Activated CD4-positive, CD25-positive, alpha-beta regulatory T cell (primary cell): ENCODE results near the gene EPOP.

Experiments
- DNase-seq, 4 experiments: peaks; one replicate each; lab custom pipeline; 2025; lab: John Stamatoyannopoulos, UW

EPOP gene

DNA sequence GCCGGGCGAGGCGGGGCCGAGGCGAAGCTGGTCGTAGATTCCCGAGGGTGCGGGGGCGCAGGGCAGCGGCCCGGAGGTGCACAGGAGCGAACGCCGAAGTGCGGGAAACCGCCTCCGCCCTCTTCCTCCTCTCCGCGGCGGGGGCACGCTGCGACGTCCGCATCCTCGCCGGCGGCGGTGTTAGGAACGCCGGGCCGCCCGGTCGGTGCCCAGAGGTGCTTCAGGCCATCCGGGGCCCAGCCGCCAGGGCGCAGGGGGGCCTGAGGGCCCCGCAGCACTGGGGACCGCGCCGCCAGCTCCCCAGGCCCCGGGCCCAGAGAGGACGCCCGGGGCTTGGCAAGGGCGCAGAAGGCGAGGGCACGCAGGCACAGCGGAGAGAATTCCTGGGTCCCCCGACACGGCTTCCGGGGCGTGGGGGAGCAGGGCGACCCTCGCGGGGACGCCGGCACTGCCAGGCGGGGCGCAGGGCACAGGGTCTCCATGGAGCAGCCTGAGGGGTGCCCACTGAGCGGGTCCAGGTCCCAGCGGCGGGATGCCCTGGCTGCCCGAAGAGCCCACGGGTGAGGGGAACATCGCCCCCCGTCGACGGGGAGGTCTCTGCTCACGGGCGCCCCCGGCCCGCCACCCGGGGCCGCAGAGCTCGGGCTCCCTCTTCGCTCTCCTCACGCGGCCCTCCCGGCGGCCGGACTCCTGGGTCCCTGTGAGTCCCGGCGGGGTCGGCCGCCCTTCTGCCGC is 576 bp downstream of the EPOP start:
- DNase-seq, result no peak

DNA sequence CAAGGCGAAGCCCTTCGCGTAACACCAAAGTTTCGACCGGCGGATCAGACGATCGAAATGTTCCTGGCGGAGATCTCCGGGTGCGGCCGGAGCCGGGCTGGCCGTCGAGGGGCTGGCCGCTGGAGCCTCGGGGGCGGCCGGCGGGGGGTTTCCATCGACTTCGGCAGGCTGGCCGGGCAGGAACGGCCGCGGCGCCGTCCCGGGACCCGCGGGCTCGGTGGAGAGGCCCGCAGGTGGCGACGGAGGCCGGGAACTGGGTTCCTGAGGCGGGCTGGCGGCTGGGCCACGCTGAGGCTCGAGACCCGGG is 1.1 kb downstream of the EPOP start:
- no peak for DNase-seq

DNA sequence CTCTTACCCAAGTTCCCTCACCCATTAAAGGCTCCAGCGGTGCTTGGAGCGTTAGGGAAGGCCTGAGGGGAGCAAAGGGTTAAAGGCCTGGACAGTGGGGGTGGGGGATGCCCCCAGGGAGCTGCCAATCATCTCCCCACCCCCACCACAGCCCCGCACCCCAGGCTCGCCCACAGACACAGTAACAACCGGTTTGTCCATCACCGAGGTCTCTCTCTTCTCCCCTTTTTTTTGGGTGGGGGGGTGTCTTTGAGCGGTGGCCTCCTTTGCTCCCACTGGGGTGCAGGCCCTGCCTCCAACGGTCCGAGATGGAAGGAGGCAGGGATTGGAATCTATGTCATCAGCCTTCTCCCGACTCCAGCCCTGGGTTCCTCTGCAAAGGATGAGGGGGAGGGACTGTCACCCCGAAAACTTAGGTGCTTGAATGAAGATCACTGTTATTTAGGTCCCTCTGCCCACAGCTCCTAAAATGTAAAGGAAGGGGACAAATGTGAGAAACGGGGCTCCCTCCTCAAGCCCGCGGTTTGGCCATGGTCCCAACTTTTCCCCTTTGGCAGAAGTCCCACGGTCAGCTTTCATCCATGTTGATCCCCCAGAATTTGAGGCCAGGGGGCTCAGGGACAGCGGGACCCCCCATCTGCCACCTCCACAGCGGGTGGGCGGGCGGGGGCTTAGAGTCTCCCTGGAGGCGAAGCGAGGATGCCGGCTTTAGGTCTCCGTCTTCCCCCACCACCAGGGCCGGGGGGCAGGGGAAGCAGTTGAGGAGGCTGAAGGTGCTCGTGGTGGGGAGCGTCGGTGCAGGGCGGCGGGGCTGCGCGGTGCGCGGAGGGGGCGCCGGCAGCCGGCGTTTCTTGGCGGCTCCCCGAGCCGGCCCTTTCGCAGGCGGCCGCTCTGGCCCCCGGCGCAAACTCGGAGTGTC is 1.7 kb downstream of the EPOP start:
- no peak for DNase-seq

DNA sequence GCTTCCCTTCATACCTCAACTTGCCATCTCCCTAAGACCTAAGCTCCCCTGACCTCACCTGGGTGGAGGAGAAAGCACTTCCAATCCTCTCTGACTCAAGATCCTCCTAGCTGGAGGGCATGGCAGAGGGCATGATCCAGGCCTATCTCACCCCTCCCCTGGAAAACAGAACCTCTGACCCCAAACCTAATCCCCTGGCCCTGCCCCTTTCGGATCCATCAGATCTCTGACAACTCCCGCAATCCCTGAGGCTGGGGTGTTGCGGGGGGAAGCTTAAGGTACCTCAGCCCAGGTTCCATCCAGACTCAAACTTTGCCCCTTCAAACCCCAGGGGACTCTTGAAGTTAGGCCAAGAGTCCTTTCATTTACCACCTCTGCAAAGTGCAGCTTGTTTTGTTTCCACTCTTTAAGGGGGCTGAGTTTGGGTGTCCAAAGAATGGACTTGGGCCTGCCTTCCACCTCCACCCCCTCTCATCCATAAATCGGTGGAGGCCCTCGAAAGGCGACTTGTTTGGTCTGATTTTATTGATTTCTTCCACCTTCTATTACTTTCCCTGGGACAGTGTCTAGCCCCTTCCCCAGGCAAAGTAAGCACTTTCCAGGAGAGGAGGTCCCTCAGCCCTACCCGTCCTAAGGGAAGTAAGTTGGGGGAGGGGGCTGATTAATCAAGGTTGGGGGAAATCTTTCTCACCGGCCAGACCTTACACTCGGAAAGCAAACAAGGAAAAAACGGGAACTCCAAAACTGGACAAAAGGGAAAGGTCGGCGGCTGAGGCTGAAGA is 2.6 kb downstream of the EPOP start:
- DNase-seq, result no peak

DNA sequence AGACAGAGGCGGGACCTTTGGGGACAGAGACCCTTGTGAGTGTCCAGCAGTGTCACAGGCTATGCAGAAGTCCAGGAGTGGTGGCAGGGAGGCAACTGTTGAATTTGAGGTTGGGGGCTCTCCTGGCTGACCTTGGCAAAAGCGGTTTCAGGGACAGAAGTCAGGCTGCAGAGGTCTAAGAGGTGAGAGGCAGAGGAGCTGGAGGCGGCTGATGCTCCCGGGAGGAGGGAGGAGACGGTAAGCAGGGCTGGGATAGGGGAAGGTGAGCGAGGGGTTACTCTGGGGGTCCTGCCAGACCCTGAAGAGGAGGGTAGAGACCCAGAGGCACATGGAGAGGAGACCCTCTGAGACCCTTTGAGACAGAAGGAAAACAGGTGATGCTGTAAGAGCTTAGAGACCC is 5.2 kb downstream of the EPOP start:
- no peak for DNase-seq

DNA sequence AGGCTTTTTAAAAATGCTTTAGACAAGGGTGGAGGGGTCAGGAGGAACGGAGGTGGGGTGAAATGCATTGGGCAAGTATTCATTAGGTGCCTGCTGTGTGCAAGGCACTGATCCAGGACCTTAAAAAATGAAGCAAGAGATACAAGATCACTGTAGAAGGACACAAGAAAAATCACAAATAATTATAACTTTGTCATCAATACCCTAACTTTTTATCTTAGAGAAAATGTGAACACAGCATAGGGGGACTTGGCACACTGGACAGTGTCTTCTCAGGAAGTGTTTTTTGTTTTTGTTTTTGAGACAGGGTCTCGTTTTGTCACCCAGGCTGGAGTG is 7.0 kb downstream of the EPOP start:
- no peak for DNase-seq

GRCh38 chr17:38667099-38667786 is 7.5 kb downstream of the EPOP start:
- DNase-seq, result peak in 2 of 4 experiments; percentile 10 to 32

- no peak for DNase-seq
Observed at GRCh38 chr17:38663964-38664644, 10.7 kb downstream of the EPOP start.

GRCh38 chr17:38663125-38663751 is 11.5 kb downstream of the EPOP start:
- peak in 1 of 4 experiments; percentile 4 for DNase-seq

DNA sequence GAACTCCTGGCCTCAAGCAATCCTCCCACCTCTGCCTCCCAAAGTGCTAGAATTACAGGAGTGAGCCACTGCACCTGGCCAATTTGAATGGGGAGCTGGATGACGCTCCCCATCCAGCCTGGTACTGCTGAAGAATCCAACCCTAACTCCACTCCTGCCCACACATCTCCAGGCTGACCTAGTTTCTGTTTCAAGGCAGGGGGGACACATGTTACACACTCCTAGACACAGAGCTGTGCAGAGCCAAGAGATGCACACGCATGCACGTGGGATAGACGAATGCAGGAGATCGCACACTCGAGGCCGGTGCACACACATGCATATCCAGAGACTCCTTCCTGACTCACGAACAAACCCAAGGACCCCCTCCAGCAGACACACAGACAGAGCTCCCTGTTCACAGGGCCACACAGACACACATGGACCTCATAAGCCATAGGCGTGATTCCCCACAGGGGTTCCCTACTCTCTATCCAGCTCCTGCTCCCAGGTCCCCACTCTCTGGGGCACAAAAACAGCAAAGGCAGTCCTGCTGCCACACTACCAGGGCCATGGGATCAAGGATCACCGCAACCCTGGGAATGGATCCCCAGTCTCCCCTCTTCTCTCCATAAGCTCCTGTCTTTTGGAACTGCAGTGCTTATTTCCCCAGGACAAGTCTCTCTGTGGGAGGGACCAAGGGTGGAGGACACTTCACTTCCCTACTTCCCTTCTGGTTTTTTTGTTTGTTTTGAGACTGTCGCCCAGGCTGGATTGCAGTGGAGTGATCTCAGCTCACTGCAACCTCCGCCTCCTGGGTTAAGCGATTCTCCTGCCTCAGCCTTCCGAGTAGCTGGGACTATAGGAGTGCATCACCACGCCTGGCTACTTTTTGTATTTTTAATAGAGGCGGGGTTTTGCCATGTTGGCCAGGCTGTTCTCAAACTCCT is 14.4 kb downstream of the EPOP start:
- DNase-seq, result no peak

DNA sequence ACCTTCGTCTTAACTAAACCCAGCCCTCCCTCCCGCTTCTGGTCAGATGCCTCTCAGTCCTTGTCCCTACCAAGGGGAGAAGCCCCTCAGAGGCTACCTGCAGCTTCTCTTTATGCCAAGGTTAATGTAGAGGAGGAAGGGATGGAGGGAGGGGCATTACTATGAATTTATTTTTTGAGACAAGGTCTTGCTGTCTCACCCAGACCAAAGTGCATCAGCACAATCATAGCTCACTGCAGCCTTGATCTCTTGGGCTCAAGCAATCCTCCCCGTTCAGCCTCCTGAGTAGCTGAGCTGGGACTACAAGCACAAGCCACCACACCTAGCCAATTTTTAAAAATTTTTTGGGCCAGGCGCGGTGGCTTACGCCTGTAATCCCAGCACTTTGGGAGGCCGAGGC is 15.3 kb downstream of the EPOP start:
- no peak for DNase-seq

GRCh38 chr17:38658741-38659345 is 15.9 kb downstream of the EPOP start:
- no peak for DNase-seq

GRCh38 chr17:38657824-38658740 is 16.7 kb downstream of the EPOP start:
- no peak for DNase-seq

DNA sequence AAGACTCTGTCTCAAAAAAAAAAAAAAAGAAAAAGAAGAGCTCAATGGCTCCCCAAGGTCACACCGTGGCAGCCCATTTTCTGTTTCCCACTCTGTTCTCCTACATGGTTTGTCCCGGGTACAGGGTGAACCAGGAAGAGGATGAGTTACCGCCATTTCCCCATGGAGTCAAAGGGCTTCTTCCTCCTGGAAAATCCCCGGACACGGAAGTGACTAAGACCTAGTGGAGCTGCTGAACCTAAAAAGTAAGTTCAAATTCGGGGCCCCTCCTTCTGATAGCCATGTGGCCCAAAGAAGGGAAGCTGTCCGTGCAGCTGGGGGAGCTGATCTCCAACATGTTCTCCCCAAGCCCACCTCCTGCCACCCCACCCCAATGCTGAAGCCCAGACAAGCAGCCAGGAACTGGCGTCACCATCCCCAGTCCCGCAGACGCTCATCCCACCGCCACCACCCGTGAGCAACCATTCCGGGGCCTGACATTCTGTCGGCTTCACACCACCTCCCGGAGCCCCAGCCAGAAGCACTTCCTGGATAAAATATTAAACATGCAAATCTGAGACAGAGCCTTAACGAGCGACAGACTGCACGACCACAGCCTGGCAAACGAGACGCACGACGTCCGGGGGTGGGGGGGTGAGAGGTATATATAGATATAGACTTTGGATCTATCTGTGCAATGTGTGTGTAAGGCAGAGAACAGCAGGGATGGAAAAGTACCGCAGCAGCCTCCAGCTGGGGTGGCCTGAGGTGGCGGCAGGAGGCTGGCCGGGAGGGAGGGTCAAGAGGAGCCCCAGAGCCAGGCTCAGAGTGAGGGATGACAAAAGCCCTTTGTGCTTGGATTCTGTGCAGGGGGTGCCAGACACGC is 17.6 kb downstream of the EPOP start:
- no peak for DNase-seq

- no peak for DNase-seq
Observed at GRCh38 chr17:38654411-38655398, 20.1 kb downstream of the EPOP start.

- DNase-seq, result no peak
Observed at GRCh38 chr17:38653679-38654078, 21.1 kb downstream of the EPOP start.
